GM19467 (cell line): ENCODE results near the gene FNIP2.
"Not testable (repeated sequence)": the region's sequence is repeated elsewhere in the genome, so short reads cannot be mapped to it uniquely, and the experiment has no call there.

Experiments
- ATAC-seq: cut with Tn5 transposase; IDR thresholded peaks from one replicate; pipeline ENCODE4 v1.9.1; 2021; ENCODE audit warnings: mild to moderate bottlenecking, moderate library complexity; ENCODE audit not compliant: unreplicated experiment

The FNIP2 gene

GRCh38 chr4:158902280-158903078, 133.7 kb downstream of the FNIP2 start:
- not testable (repeated sequence) for ATAC-seq

GRCh38 chr4:158903079-158903456, 134.2 kb downstream of the FNIP2 start:
- no peak for ATAC-seq

GRCh38 chr4:158903472-158904043, 134.7 kb downstream of the FNIP2 start:
- ATAC-seq: no peak

GRCh38 chr4:158904815-158905214, 136.0 kb downstream of the FNIP2 start:
- ATAC-seq: no peak

- ATAC-seq: peak; percentile 58
Measured at GRCh38 chr4:158906073-158906472, 137.2 kb downstream of the FNIP2 start.

GRCh38 chr4:158912390-158912789, 143.6 kb downstream of the FNIP2 start:
- no peak for ATAC-seq

- ATAC-seq: no peak
Measured at GRCh38 chr4:158912806-158913205, 144.0 kb downstream of the FNIP2 start.

- no peak for ATAC-seq
Measured at GRCh38 chr4:158913766-158914165, 144.9 kb downstream of the FNIP2 start.

- ATAC-seq: no peak
Measured at GRCh38 chr4:158914218-158914617, 145.4 kb downstream of the FNIP2 start.

GRCh38 chr4:158915683-158916241, 146.9 kb downstream of the FNIP2 start:
- no peak for ATAC-seq

GRCh38 chr4:158920452-158920996, 151.7 kb downstream of the FNIP2 start:
- ATAC-seq: not testable (repeated sequence)

- not testable (repeated sequence) for ATAC-seq
Measured at GRCh38 chr4:158927774-158928173, 158.9 kb downstream of the FNIP2 start.

- ATAC-seq: no peak
Measured at GRCh38 chr4:158929939-158930638, 161.3 kb downstream of the FNIP2 start.

- no peak for ATAC-seq
Measured at GRCh38 chr4:158930639-158930972, 161.8 kb downstream of the FNIP2 start.

GRCh38 chr4:158933236-158933635, 164.4 kb downstream of the FNIP2 start:
- ATAC-seq: no peak

- no peak for ATAC-seq
Measured at GRCh38 chr4:158934996-158935669, 166.3 kb downstream of the FNIP2 start.

- no peak for ATAC-seq
Measured at GRCh38 chr4:158936238-158936637, 167.4 kb downstream of the FNIP2 start.

GRCh38 chr4:158938220-158939044, 169.6 kb downstream of the FNIP2 start:
- ATAC-seq: no peak

- ATAC-seq: no peak
Measured at GRCh38 chr4:158940271-158940670, 171.4 kb downstream of the FNIP2 start.

- no peak for ATAC-seq
Measured at GRCh38 chr4:158941321-158941720, 172.5 kb downstream of the FNIP2 start.
